Naive thymus-derived CD8-positive, alpha-beta T cell (primary cell): ENCODE results near the gene CPSF3. TPM values are rescaled to one million over a fixed set of nuclear protein-coding genes. Genes with fewer than 3 reads are reported as not detected.
"Not testable (repeated sequence)": the region's sequence is repeated elsewhere in the genome, so short reads cannot be mapped to it uniquely, and the experiment has no call there.

Experiments used
- ATAC-seq, 2 donors: fragments of 150-1000 bp; cut with Tn5 transposase in 1 of 2; sonication (Bioruptor Pico), chemical (Tn5 transposase) in 1 of 2; 1 replicate in 1 of 2; 2 replicates in 1 of 2; pipeline ENCODE4 v1.10.0; 2021; ENCODE audit warnings: mild to moderate bottlenecking in 2 of 2, moderate library complexity in 2 of 2
- POLR2A ChIA-PET: fragments of 350-600 bp; sonication (Branson Sonifier 250); formaldehyde crosslinking; loops from one replicate; lab custom pipeline; 2021; ENCODE audit warnings: antibody characterized with exemption; lab: Charles Lee
- DNase-seq, 10 donors: peaks; one replicate each; pipeline versions ENCODE4 v3.0.0 to v3.0.0-alpha.2; 2020 to 2022
- H3K27ac Mint-ChIP-seq, 10 donors: one replicate each; pipeline ENCODE4 v1.8.0; 2020 to 2022; ENCODE audit warnings: mild to moderate bottlenecking in 10 of 10, mixed read lengths in 10 of 10, moderate library complexity in 4 of 10, inconsistent platforms in 1 of 10
- H3K27me3 Mint-ChIP-seq, 5 donors: one replicate each; pipeline ENCODE4 v1.8.0; 2021 to 2022; ENCODE audit warnings: mixed read lengths in 5 of 5
- H3K36me3 Mint-ChIP-seq, 3 donors: one replicate each; pipeline ENCODE4 v1.8.0; 2020 to 2022; ENCODE audit warnings: mixed read lengths in 3 of 3, mild to moderate bottlenecking in 2 of 3, inconsistent platforms in 1 of 3
- H3K4me1 Mint-ChIP-seq, 4 donors: one replicate each; pipeline ENCODE4 v1.8.0; 2021 to 2022; ENCODE audit warnings: mixed read lengths in 4 of 4
- H3K4me3 Mint-ChIP-seq, 10 donors: one replicate each; pipeline ENCODE4 v1.8.0; 2020 to 2022; ENCODE audit warnings: mild to moderate bottlenecking in 10 of 10, mixed read lengths in 10 of 10, moderate library complexity in 6 of 10, inconsistent platforms in 1 of 10
- H3K9me3 Mint-ChIP-seq, 9 donors: one replicate each; pipeline ENCODE4 v1.8.0; 2020 to 2022; ENCODE audit warnings: mixed read lengths in 9 of 9, mild to moderate bottlenecking in 3 of 9, inconsistent platforms in 1 of 9, moderate library complexity in 1 of 9
- polyA plus RNA-seq, 3 donors: library from polyadenylated mRNA; unstranded; fragments of 300-500 nt; fragmentation: Illumina TruSeq; gene quantifications; one replicate each; pipeline ENCODE4 v1.2.3, GENCODE V29; 2021
- total RNA-seq, 8 experiments: library from RNA in 2 of 8; stranded (reverse) in 2 of 8; gene quantifications; one replicate each; pipeline ENCODE4 v1.2.3 and lab custom pipeline; 2021 to 2026

CPSF3 gene
- total and polyA plus RNA-seq, 5 experiments from 2014 or later, result 21.3 to 32.3 (median 28.7) TPM

DNA sequence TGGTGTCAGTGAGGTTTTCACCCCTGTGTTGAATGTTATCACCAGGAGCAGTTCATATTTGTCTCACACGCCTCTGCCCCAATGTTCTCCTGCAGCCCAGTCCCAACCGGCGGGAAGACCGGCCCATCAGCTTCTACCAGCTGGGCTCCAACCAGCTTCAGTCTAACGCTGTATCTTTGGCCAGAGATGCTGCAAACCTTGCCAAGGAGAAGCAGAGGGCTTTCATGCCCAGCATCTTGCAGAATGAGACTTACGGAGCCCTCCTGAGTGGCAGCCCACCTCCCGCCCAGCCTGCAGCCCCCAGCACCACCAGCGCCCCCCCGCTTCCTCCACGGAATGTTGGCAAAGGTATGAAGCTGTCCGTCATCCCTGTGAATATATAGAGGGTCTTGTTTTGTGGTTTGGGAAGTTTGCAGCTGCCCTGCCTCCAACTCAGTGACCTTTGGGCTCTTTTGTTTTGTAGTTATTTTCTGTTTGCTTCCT lies 35.2 kb upstream of the CPSF3 start:
- Mint-ChIP-seq H3K27ac (no peak overlapping the region), H3K9me3 (no peaks in the 10 kb centered on the region), H3K4me1 (no peaks in the 10 kb centered on the region), H3K4me3 (no peak overlapping the region), H3K27me3 (no peaks in the 10 kb centered on the region), H3K36me3 (no peaks in the 10 kb centered on the region)
- DNase-seq (no peak), ATAC-seq (no peak)
- POLR2A ChIA-PET, result no interaction called here

DNA sequence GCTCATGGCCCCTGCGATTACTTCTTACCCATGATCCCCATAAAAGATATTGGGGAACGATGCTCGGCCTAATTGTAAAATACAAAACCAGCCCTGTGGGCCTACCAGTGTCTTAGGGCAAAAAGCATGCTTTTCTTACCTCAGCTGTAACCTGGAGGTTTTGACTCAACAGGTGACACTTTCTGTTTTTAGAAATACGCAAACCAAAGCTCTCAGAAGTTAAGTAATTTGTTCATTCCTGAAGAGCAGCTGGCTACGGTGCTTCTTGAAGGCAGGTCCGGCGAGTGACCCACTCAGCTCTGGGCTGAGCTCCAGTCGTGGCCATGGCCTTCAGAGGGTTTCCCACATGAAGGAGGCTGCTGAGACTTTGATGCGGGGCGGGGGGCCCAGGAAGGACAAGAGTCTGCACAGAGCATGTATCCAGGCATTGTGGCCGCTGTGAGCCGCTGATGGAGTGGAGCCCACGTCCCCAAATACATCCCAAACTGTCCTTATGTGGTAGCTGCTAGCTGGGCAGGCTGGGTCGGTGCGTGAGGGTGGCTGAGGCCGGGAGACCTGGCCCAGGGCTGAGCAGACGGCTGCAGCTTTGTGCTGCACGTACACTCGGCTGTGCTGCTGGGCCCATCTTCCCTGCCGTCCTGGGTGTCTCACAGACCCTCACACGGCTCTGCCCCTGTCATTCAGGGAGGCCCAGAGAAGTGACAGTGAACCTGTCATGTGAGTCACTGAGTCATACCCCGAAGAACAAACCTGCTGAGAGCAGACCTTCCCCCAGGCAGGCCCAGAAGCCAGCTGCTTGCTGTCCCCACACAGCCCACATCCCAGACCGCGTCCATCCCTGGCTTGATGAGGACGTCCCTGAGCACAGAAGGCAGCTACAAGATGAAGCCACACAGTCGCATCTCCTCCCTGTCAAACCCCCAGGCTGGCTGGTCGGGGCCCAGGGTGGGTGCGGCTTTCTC lies 34.2 kb upstream of the CPSF3 start:
- no peaks in the 10 kb centered on the region for H3K36me3 Mint-ChIP-seq
- POLR2A ChIA-PET, result no interaction called here
- H3K4me1 Mint-ChIP-seq, result no peaks in the 10 kb centered on the region
- H3K4me3 Mint-ChIP-seq, result no peak overlapping the region
- no peaks in the 10 kb centered on the region for H3K27me3 Mint-ChIP-seq
- H3K9me3 Mint-ChIP-seq, result no peaks in the 10 kb centered on the region
- ATAC-seq, result no peak
- DNase-seq, result no peak
- peak overlapping the region in 1 of 10 donors; percentile 73 for H3K27ac Mint-ChIP-seq

DNA sequence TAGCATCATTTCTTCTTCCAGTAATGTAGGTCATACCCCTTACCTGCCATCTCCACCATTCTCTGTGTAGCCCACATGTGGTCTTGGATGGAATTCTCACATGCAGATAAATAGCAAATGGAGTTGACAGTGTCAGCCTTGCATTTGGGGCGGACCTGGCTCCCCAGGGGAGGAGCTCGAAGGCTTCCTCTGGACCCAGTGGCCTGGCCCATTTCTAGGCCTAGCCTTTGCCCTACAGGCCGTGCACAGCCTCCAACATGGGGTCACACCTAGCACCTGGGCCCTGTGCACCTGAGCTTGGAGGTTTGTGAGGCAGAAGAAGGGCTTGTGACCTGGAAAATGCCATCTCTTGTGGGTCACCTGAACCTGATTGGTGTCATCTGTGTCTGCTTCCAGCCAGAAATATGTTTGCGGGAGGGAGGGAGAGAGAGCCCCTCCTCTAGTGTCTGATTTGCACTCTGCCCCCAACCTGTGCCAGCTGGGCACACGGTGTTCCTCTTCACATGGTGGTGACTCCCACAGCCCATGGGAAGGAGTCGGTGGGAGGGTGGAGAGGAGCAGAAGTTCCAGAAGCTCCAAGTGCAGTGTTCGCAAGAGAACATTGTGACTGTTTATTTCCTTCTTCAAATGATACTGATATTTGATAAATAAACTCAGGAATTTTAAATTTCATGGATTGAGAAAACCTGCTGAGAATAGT lies 33.2 kb upstream of the CPSF3 start:
- Mint-ChIP-seq H3K4me1 (no peaks in the 10 kb centered on the region), H3K9me3 (no peaks in the 10 kb centered on the region), H3K27ac (no peak overlapping the region), H3K27me3 (no peaks in the 10 kb centered on the region), H3K4me3 (no peak overlapping the region), H3K36me3 (no peaks in the 10 kb centered on the region)
- POLR2A ChIA-PET, result no interaction called here
- no peak for ATAC-seq
- DNase-seq, result no peak

DNA sequence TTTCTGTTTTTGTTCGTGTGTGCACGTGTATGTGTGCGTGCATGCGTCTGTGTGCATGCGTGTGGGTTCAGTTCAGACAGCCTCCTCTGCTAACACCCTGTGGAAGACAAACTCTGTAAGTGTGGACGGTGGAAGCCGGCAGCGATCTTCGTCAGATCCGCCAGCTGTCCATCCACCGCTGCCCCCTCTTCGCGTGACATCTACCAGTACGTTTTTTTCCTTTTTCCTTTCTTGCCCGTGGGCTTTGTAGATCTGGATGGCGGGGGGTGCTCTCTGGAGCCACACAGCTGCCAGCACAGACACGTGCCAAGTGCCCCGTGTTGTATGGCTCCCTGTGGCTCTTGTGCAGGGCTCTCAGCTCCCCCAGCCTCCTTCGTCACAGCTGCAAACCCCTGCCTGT lies 32.5 kb upstream of the CPSF3 start:
- Mint-ChIP-seq H3K4me1 (no peaks in the 10 kb centered on the region), H3K27me3 (no peaks in the 10 kb centered on the region), H3K4me3 (no peak overlapping the region), H3K27ac (no peak overlapping the region), H3K9me3 (no peaks in the 10 kb centered on the region), H3K36me3 (no peaks in the 10 kb centered on the region)
- ATAC-seq (no peak), DNase-seq (no peak)
- POLR2A ChIA-PET, result no interaction called here

DNA sequence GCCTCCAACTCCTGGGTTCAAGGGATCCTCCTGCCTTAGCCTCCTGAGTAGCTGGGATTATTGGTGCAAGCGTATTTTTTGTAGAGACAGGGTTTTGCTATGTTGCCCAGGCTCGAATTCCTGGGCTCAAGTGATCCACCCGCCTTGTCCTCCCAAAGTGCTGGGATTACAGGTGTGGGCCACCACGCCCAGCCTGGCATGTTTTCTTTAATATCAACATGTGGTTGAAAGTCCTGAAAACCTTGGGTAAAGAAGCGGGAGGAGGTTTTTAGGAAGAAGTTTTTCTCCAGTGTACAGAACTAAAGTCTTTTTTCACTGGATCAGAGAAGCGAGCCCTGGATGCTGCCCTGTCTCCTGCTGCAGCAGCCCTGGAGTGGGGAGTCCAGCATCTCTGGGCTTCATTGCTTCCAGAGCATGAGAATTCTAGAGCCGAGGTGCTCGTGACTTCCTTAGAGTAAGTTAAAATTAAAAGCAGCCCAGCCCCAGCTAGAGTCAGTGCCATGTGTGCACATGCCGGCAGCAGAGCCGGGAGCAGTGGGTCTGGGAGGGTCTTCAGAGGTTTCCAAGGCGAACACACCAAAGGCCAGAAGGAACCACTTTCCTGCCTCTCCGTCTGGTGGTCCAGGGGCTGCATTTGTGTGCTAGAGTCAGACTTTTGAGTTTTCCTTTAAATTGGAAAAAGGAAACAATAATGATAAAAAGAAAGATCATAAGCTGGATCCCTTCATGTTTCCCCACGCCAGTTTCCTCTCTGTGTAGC lies 31.3 kb upstream of the CPSF3 start:
- DNase-seq (no peak), ATAC-seq (no peak)
- Mint-ChIP-seq H3K27ac (no peak overlapping the region), H3K9me3 (no peaks in the 10 kb centered on the region), H3K4me3 (no peak overlapping the region), H3K36me3 (no peaks in the 10 kb centered on the region), H3K27me3 (peaks cover 0 to 2% (median 0%) of the 10 kb centered on the region in 5 donors), H3K4me1 (no peaks in the 10 kb centered on the region)
- POLR2A ChIA-PET, result no interaction called here

DNA sequence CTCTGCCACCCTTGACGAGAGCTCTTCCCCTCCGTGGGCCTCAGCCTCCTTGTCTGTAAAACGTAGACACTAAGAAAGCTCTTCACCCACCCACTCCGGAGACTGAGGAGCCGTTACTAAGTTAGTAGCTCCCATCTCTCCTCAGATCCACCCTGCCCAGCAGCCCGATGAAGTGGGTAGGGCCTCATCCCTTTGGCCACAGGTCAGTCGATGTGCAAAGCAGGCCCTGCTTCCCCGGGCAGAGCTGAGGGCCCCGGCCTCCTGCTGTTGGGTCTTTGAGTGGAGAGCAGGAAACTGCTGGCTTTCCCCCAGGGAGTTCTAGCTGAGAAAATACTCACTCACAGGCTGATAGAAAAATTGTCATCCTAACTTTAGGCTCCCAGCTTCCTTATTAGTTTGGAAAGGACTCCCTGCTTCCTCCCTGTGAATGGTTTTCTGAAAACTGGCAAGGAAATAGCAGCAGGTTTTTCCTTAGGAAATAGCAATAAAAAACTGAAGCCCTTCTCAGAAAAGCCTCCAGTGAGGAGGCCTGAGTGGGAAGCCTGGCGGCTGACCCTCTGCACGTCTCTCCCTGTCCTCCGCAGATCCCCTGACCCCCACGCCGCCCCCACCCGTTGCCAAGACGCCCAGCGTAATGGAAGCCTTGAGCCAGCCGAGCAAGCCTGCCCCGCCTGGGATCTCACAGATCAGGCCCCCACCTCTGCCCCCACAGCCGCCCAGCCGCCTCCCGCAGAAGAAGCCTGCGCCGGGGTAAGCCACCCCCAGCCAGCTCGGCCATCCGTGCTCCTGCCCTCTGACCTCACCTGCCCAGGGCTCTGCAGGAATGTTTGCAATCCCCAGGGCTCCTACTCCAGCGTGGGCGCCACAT lies 30.3 kb upstream of the CPSF3 start:
- H3K36me3 Mint-ChIP-seq, result no peaks in the 10 kb centered on the region
- no peaks in the 10 kb centered on the region for H3K9me3 Mint-ChIP-seq
- no peak overlapping the region for H3K4me3 Mint-ChIP-seq
- H3K4me1 Mint-ChIP-seq, result no peaks in the 10 kb centered on the region
- no peak overlapping the region for H3K27ac Mint-ChIP-seq
- peaks cover 0 to 2% (median 0%) of the 10 kb centered on the region in 5 donors for H3K27me3 Mint-ChIP-seq
- no peak for DNase-seq
- POLR2A ChIA-PET, result interaction anchor here (0.6 kb wide), 1 partner anchor 34 kb away, joined by 3 read pairs; no protein-coding TSS in a partner anchor
- no peak for ATAC-seq

DNA sequence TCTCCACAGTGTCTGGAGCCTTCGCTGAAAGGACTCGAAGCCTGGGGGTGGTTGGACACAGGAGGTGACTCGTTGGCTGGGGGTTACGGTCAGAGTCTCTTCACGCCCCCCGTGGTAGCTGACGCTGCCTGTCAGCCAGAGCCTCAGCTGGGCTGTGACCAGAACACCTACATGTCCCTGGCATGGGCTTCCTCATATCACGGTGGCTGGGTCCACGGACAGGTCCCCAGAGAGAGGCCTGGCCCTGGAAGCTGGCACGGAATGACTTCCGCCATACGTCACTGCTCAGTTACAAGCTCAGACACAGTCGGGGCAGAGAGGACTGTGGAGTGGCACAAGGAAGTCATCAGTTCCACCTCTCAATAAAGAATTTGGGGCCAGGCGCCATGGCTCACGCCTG lies 28.6 kb upstream of the CPSF3 start:
- peaks cover 0 to 7% (median 0%) of the 10 kb centered on the region in 5 donors for H3K27me3 Mint-ChIP-seq
- H3K4me3 Mint-ChIP-seq, result no peak overlapping the region
- no peaks in the 10 kb centered on the region for H3K9me3 Mint-ChIP-seq
- H3K4me1 Mint-ChIP-seq, result no peaks in the 10 kb centered on the region
- H3K36me3 Mint-ChIP-seq, result no peaks in the 10 kb centered on the region
- DNase-seq (no peak), ATAC-seq (no peak)
- POLR2A ChIA-PET, result no interaction called here
- no peak overlapping the region for H3K27ac Mint-ChIP-seq

DNA sequence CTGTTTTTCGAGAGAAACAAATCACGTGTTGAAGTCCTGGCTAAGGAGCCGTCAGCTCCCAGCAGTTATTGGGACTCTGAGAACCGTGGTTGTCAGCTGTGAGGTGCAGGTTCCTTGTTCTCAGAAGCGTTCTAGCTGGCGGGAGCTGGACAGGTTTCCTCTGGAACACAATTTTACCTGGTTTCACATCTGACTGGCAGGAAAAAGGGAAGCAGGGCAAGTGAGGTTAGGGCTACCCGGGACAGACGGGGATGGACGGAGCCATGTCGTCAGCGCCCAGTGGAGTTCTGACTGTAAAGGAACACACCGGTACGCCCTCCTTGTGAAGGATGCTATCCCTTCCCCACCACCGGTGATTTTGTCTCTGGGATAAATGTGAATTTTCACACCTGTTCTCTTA lies 26.3 kb upstream of the CPSF3 start:
- ATAC-seq (no peak), DNase-seq (no peak)
- POLR2A ChIA-PET, result no interaction called here
- H3K4me1 Mint-ChIP-seq, result peaks cover 0 to 4% (median under 1%) of the 10 kb centered on the region in 4 donors
- H3K36me3 Mint-ChIP-seq, result no peaks in the 10 kb centered on the region
- H3K27me3 Mint-ChIP-seq, result peaks cover 0 to 7% (median 0%) of the 10 kb centered on the region in 5 donors
- H3K9me3 Mint-ChIP-seq, result no peaks in the 10 kb centered on the region
- H3K27ac Mint-ChIP-seq, result no peak overlapping the region
- no peak overlapping the region for H3K4me3 Mint-ChIP-seq

DNA sequence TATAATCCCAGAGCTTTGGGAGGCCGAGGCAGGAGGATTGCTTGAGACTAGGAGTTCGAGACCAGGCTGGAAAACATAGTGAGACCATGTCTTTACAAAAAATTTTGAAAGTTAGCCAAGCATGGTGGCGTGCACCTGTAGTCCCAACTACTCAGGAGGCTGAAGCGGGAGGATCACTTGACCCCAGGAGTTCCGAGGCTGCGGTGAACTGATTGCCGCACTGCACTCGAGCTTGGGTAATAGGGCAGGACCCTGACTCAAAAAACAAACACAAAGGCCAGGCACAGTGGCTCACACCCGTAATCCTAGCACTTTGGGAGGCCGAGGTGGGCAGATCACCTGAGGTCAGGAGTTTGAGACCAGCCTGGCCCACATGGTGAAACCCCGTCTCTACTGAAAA lies 25.2 kb upstream of the CPSF3 start:
- H3K27ac Mint-ChIP-seq, DNase-seq, H3K4me3 Mint-ChIP-seq, H3K36me3 Mint-ChIP-seq, H3K9me3 Mint-ChIP-seq, H3K27me3 Mint-ChIP-seq, H3K4me1 Mint-ChIP-seq, POLR2A ChIA-PET, ATAC-seq: not testable (repeated sequence)

DNA sequence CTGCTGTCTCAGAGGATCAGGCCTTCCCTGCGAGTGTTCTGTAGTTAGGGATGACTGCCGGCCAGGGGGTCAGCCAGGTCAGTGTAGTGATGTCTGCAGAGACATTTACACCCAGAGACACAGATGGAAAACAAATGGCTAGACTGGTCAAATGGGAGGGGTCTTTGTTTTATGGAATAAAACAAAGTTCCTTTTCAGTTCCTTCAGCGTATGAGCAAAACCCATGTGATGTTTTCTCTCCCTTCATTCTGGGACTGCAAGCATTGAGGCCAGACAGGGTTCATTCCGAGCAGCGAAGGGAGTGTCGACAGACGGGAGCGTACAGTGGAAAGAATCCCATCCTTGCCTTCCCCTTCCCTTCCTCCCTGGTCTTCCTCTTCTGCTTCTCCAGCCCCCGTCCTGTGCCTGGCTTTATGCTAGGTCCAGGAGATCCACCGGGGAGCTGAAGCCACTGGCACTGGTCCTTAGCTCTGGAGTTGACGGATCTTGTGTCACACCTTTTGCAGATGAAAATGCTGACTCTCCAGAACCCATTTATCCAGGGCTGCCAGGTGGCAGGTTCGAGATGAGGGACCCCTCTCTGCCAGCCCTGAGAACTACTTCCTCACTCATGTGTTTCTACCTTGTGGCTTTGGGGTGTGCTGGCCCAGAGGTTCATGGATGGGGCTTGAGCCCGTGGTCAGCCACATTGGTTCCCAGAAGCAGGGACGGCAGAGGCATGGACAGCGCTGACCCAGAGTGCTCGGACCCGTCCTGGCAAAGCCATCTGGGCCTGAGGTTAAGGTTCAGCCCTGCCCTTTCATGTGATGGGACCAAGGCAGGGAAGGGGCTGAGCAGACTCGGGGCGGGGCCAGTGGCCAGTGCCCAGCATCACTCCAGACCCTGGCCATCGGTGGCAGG lies 24.3 kb upstream of the CPSF3 start:
- DNase-seq (no peak), ATAC-seq (no peak)
- Mint-ChIP-seq H3K27me3 (peaks cover 0 to 7% (median 0%) of the 10 kb centered on the region in 5 donors), H3K4me1 (peaks cover 0 to 4% (median under 1%) of the 10 kb centered on the region in 4 donors), H3K4me3 (no peak overlapping the region), H3K27ac (no peak overlapping the region), H3K36me3 (peaks cover 0 to 3% (median 0%) of the 10 kb centered on the region in 3 donors), H3K9me3 (no peaks in the 10 kb centered on the region)
- POLR2A ChIA-PET, result no interaction called here
